ENCODE data around the gene HSD17B11. TPM values are rescaled to one million over a fixed set of nuclear protein-coding genes. Genes with fewer than 3 reads are reported as not detected.
"Not testable (repeated sequence)": the region's sequence is repeated elsewhere in the genome, so short reads cannot be mapped to it uniquely, and the experiment has no call there.

HSD17B11 gene
- polyA plus RNA-seq (ENCODE audit: insufficient read length in 3 of 3): 10 to 100 TPM; 48.9 to 70.0 (median 53.9) TPM
- long read RNA-seq, donor 1, transcript HSD17B11-201 (7 exons, 1,885 nt): major isoform, 21 of 21 reads
- long read RNA-seq, donor 1, partial matches to known transcripts: 0 of 21 reads
- long read RNA-seq, donor 1, other reads (novel, unspliced or antisense): 0 of 21 reads
- long read RNA-seq, donor 2, transcript HSD17B11-201 (7 exons, 1,885 nt): major isoform, 13 of 13 reads
- long read RNA-seq, donor 2, partial matches to known transcripts: 0 of 13 reads
- long read RNA-seq, donor 2, other reads (novel, unspliced or antisense): 0 of 13 reads
- long read RNA-seq, donor 3, transcript HSD17B11-201 (7 exons, 1,885 nt): major isoform, 52 of 57 reads
- long read RNA-seq, donor 3, partial matches to known transcripts: 5 of 57 reads
- long read RNA-seq, donor 3, other reads (novel, unspliced or antisense): 0 of 57 reads
- long read RNA-seq, donor 4, transcript HSD17B11-201 (7 exons, 1,885 nt): major isoform, 41 of 48 reads
- long read RNA-seq, donor 4, partial matches to known transcripts: 6 of 48 reads
- long read RNA-seq, donor 4, other reads (novel, unspliced or antisense): 0 of 48 reads
- long read RNA-seq, donor 5: 0 reads
- long read RNA-seq, donor 6, transcript HSD17B11-201 (7 exons, 1,885 nt): major isoform, 37 of 37 reads
- long read RNA-seq, donor 6, partial matches to known transcripts: 0 of 37 reads
- long read RNA-seq, donor 6, other reads (novel, unspliced or antisense): 0 of 37 reads
- long read RNA-seq, donor 7, transcript HSD17B11-201 (7 exons, 1,885 nt): major isoform, 37 of 38 reads
- long read RNA-seq, donor 7, partial matches to known transcripts: 0 of 38 reads
- long read RNA-seq, donor 7, other reads (novel, unspliced or antisense): 0 of 38 reads
- long read RNA-seq, donor 8: 0 reads
- long read RNA-seq, donor 9, transcript HSD17B11-201 (7 exons, 1,885 nt): major isoform, 45 of 45 reads
- long read RNA-seq, donor 9, partial matches to known transcripts: 0 of 45 reads
- long read RNA-seq, donor 9, other reads (novel, unspliced or antisense): 0 of 45 reads
- long read RNA-seq, donor 10, transcript HSD17B11-201 (7 exons, 1,885 nt): major isoform, 46 of 47 reads
- long read RNA-seq, donor 10, partial matches to known transcripts: 0 of 47 reads
- long read RNA-seq, donor 10, other reads (novel, unspliced or antisense): 0 of 47 reads
- long read RNA-seq, donor 11, transcript HSD17B11-201 (7 exons, 1,885 nt): major isoform, 59 of 59 reads
- long read RNA-seq, donor 11, partial matches to known transcripts: 0 of 59 reads
- long read RNA-seq, donor 11, other reads (novel, unspliced or antisense): 0 of 59 reads
- long read RNA-seq, donor 12, transcript HSD17B11-201 (7 exons, 1,885 nt): major isoform, 12 of 12 reads
- long read RNA-seq, donor 12, partial matches to known transcripts: 0 of 12 reads
- long read RNA-seq, donor 12, other reads (novel, unspliced or antisense): 0 of 12 reads
- long read RNA-seq, donor 13: 0 reads
- long read RNA-seq, donor 14, transcript HSD17B11-201 (7 exons, 1,885 nt): major isoform, 32 of 32 reads
- long read RNA-seq, donor 14, partial matches to known transcripts: 0 of 32 reads
- long read RNA-seq, donor 14, other reads (novel, unspliced or antisense): 0 of 32 reads
- long read RNA-seq, donor 15, transcript HSD17B11-201 (7 exons, 1,885 nt): major isoform, 12 of 12 reads
- long read RNA-seq, donor 15, partial matches to known transcripts: 0 of 12 reads
- long read RNA-seq, donor 15, other reads (novel, unspliced or antisense): 0 of 12 reads
- long read RNA-seq, donor 16, transcript HSD17B11-201 (7 exons, 1,885 nt): major isoform, 136 of 136 reads
- long read RNA-seq, donor 16, partial matches to known transcripts: 0 of 136 reads
- long read RNA-seq, donor 16, other reads (novel, unspliced or antisense): 0 of 136 reads

- DNase-seq (ENCODE audit: extremely low read depth in 1 of 11, low read depth in 9 of 11, low spot score in 4 of 11): peak; percentile 77 to 93 (median 87)
Observed at GRCh38 chr4:87390891-87391575, at the start of gene HSD17B11. Gene HSD17B11 (minus strand): TSS chr4:87391188. CDS start chr4:87391070, 118 bp downstream.

- no peak for DNase-seq (ENCODE audit: extremely low read depth in 1 of 11, low read depth in 9 of 11, low spot score in 4 of 11)
Observed at GRCh38 chr4:87433342-87433741, 42.4 kb upstream of the HSD17B11 start.

- DNase-seq (ENCODE audit: extremely low read depth in 1 of 11, low read depth in 9 of 11, low spot score in 4 of 11): no peak
Observed at GRCh38 chr4:87430038-87430437, 39.0 kb upstream of the HSD17B11 start.

DNA sequence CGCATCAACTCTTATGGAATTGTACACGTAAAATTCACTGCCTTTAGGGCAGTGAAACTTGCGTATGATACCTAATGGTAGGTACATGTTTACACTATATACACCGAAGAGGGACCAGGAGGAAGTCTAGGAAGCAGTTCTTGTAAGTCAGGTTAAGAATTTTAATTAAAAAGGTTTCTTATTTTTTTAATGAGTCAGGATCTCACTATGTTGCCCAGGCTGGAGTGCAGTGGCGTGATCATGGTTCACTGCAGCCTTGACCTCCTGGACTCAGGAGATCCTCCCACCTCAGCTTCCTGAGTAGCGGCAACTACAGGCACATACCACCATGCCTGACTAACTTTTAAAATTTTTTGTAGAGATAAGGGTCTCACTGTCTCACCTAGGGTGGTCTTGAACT, 38.0 kb upstream of the HSD17B11 start:
- no peak for DNase-seq (ENCODE audit: extremely low read depth in 1 of 11, low read depth in 9 of 11, low spot score in 4 of 11)

DNA sequence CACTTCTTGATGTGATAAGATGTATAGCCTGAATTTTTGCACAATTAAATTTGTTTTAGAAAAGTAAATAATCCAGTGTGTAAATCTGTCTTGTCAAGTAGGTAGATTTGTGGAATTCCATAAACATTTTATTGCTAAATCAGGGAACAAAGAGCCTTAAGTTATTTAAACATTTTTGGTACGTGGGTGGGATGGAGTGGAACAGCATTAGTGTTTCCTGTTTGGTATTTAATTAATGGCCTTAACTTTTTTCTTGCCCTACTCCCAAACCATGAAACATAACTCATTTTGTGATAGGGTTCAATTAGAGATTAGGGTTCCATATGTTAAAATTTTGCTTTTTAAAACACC, 36.5 kb upstream of the HSD17B11 start:
- no peak for DNase-seq (ENCODE audit: extremely low read depth in 1 of 11, low read depth in 9 of 11, low spot score in 4 of 11)

GRCh38 chr4:87426865-87427517, 36.0 kb upstream of the HSD17B11 start:
- DNase-seq (ENCODE audit: extremely low read depth in 1 of 11, low read depth in 9 of 11, low spot score in 4 of 11): no peak

GRCh38 chr4:87425711-87426110, 34.7 kb upstream of the HSD17B11 start:
- no peak for DNase-seq (ENCODE audit: extremely low read depth in 1 of 11, low read depth in 9 of 11, low spot score in 4 of 11)

DNA sequence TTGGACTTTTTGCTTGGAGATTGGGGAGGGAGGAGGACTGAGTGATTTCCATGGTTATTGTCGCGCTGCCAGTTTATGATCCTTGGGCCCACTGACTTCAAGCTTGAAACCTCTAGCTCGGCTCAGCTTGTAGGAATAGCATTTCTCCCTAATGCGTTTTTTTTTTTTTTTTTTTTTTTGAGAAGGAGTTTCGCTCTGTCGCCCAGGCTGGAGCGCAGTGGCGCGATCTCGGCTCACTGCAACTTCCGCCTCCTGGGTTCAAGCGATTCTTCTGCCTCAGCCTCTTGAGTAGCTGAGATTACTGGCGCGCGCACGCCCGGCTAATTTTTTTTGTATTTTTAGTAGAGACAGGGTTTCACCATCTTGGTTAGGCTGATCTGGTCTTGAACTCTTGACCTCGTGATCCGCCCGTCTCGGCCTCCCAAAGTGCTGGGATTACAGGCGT, 33.1 kb upstream of the HSD17B11 start:
- not testable (repeated sequence) for DNase-seq (ENCODE audit: extremely low read depth in 1 of 11, low read depth in 9 of 11, low spot score in 4 of 11)

- no peak for DNase-seq (ENCODE audit: extremely low read depth in 1 of 11, low read depth in 9 of 11, low spot score in 4 of 11)
Observed at GRCh38 chr4:87423317-87424098, 32.5 kb upstream of the HSD17B11 start.

- peak; percentile 91 to 97 (median 94) for DNase-seq (ENCODE audit: extremely low read depth in 1 of 11, low read depth in 9 of 11, low spot score in 4 of 11)
Observed at GRCh38 chr4:87422104-87423052, 31.4 kb upstream of the HSD17B11 start, which contains the start of gene NUDT9. Gene NUDT9 (plus strand): TSS chr4:87422573. CDS start chr4:87422906, 333 bp downstream.

DNA sequence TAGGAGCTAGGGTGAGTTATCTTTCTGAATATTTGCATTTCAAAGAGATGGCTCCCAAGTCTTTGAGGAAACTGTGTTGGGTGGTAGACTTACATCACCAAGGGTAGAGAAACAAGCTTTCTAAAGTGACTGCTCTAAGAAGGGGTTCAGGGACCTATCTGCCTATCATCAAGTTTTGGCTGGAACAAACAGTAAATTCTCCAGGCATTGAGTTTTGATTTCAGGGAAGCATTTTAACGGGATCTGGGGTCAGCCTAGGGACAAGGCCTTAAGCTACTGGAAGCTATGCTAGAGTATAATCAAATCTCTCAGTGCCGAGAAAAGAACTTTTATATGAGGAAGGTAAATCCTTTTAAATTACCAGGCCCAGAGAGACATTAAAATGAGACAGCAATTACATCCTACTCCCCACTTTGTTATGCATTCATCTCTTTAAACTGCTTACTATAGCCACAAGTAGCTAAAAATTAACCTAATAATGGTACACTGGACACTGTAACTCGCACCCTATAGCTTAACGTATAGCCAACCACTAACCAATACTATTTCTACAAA, 29.4 kb upstream of the HSD17B11 start:
- no peak for DNase-seq (ENCODE audit: extremely low read depth in 1 of 11, low read depth in 9 of 11, low spot score in 4 of 11)

DNA sequence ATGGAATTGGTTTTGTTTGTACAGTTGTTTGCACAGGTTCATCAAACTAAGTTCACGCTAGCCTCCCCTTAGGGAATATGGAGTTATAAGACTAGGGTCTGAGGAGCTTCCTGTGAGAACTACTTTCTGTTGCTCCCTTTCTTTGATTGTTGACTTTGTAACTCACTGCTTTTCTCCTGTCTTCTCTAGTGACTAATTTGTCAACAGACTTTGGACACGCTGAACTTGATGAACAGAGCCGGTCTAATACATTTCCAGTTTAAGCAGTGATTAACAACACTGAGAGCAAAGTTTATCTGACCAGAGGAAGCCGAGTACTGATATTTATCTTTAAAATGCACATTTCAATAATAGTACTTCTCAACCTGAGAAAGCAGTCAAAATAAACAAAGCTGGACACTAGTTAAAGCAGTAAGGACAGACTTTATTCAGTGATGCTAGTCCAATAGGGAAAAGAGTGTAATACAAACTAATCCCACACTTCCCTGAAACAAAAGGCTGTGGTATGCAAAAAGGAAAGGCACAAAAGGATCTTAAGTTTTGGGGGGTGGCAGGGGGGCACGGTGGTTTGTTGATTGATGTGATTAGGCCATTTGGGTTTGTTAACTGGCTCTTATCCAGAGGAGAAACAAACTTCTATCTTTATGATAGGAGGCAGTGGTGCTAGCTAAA, 28.7 kb upstream of the HSD17B11 start:
- no peak for DNase-seq (ENCODE audit: extremely low read depth in 1 of 11, low read depth in 9 of 11, low spot score in 4 of 11)

- DNase-seq (ENCODE audit: extremely low read depth in 1 of 11, low read depth in 9 of 11, low spot score in 4 of 11): not testable (repeated sequence)
Observed at GRCh38 chr4:87418410-87418809, 27.4 kb upstream of the HSD17B11 start.

DNA sequence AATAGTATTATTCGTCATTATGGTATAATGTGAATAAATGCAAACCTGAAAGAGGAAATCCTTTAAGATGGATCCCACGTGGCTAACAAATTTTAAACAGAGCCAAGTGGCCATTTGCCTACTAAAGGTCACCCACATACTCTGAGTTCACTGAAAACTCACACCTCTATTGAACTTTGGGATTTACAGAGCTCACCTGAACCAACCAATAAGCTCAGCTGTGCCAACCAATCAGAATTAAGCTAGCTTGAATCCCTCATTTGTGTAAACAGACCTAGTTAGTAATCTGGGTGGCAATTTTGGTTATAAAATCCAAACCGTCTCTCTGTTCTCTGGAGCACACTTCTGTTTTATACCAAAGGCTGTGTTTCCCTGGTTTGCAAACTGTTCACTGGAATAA, 26.0 kb upstream of the HSD17B11 start:
- DNase-seq (ENCODE audit: extremely low read depth in 1 of 11, low read depth in 9 of 11, low spot score in 4 of 11): no peak
